WTC11 (cell line): ENCODE results near the gene MORN4. TPM values are rescaled to one million over a fixed set of nuclear protein-coding genes. Genes with fewer than 3 reads are reported as not detected.

ENCODE experiments used
- ATAC-seq: fragments of 200-7000 bp; cut with Tn5 transposase; 2 replicates; pipeline ENCODE4 v1.10.0; 2021; ENCODE audit warnings: mild to moderate bottlenecking, moderate library complexity
- CTCF ChIA-PET: fragments of 300-600 bp; sonication (Branson Sonifier 250); formaldehyde crosslinking; loops from one replicate; lab custom pipeline; 2021; ENCODE audit warnings: antibody characterized with exemption; lab: Charles Lee
- POLR2A ChIA-PET: fragments of 350-600 bp; sonication (Branson Sonifier 250); formaldehyde crosslinking; loops from one replicate; lab custom pipeline; 2021; ENCODE audit warnings: antibody characterized with exemption; lab: Charles Lee
- DNase-seq: peaks from one replicate; pipeline ENCODE4 v3.0.0; 2021; ENCODE audit warnings: low spot score
- H3K27ac Mint-ChIP-seq: 2 replicates; pipeline ENCODE4 v1.8.0; 2021; ENCODE audit warnings: mixed read lengths
- H3K27me3 Mint-ChIP-seq: 2 replicates; pipeline ENCODE4 v1.8.0; 2021; ENCODE audit warnings: low read depth, mild to moderate bottlenecking, moderate library complexity, mixed read lengths
- H3K36me3 Mint-ChIP-seq: 2 replicates; pipeline ENCODE4 v1.8.0; 2021; ENCODE audit warnings: mixed read lengths
- H3K4me1 Mint-ChIP-seq: 2 replicates; pipeline ENCODE4 v1.8.0; 2022; ENCODE audit warnings: mixed read lengths
- H3K4me3 Mint-ChIP-seq: 2 replicates; pipeline ENCODE4 v1.8.0; 2021; ENCODE audit warnings: mild to moderate bottlenecking, moderate library complexity, mixed read lengths
- H3K9me3 Mint-ChIP-seq: 2 replicates; pipeline ENCODE4 v1.8.0; 2021; ENCODE audit warnings: mixed read lengths
- ARID4B ChIP-seq: sonication (generic); formaldehyde crosslinking; IDR thresholded peaks from 2 replicates; pipeline ENCODE4 v1.8.0; 2023; ENCODE audit warnings: missing genetic modification reagents, mild to moderate bottlenecking, borderline replicate concordance
- ATF3 ChIP-seq: sonication (generic); formaldehyde crosslinking; conservative IDR thresholded peaks from 2 replicates; pipeline ENCODE4 v1.8.1; 2022; ENCODE audit warnings: mild to moderate bottlenecking, missing genetic modification reagents
- CBFB ChIP-seq: sonication (generic); formaldehyde crosslinking; IDR thresholded peaks from 2 replicates; pipeline ENCODE4 v1.8.1; 2022; ENCODE audit warnings: mild to moderate bottlenecking, low read depth, missing genetic modification reagents
- ESRRA ChIP-seq: sonication (generic); formaldehyde crosslinking; IDR thresholded peaks from 2 replicates; pipeline ENCODE4 v1.8.1; 2022; ENCODE audit warnings: mild to moderate bottlenecking, missing genetic modification reagents, borderline replicate concordance
- HMGA2 ChIP-seq: fragments of 250-450 bp; sonication (Bioruptor Pico); IDR thresholded peaks from 2 replicates; pipeline ENCODE4 v1.4.0; 2021; ENCODE audit warnings: mild to moderate bottlenecking, moderate library complexity
- IRF2 ChIP-seq: sonication (generic); formaldehyde crosslinking; IDR thresholded peaks from 2 replicates; pipeline ENCODE4 v1.8.0; 2022; ENCODE audit warnings: low read depth, missing genetic modification reagents, borderline replicate concordance
- KAT7 ChIP-seq: sonication (generic); formaldehyde crosslinking; IDR thresholded peaks from 2 replicates; pipeline ENCODE4 v1.8.1; 2023; ENCODE audit warnings: missing genetic modification reagents, mild to moderate bottlenecking, borderline replicate concordance
- NFATC4 ChIP-seq: fragments of 250-450 bp; sonication (Bioruptor Pico); IDR thresholded peaks from 2 replicates; pipeline ENCODE4 v1.9.0; 2021; ENCODE audit warnings: mild to moderate bottlenecking
- SMAD3 ChIP-seq: sonication (generic); formaldehyde crosslinking; IDR thresholded peaks from 2 replicates; pipeline ENCODE4 v1.8.0; 2022; ENCODE audit warnings: missing genetic modification reagents, mild to moderate bottlenecking, borderline replicate concordance
- SMAD4 ChIP-seq: sonication (generic); formaldehyde crosslinking; IDR thresholded peaks from 2 replicates; pipeline ENCODE4 v1.8.0; 2022; ENCODE audit warnings: mild to moderate bottlenecking, missing genetic modification reagents
- SOX15 ChIP-seq: fragments of 250-450 bp; sonication (Bioruptor Pico); IDR thresholded peaks from 2 replicates; pipeline ENCODE4 v1.9.0; 2021; ENCODE audit warnings: mild to moderate bottlenecking
- STAT6 ChIP-seq: sonication (generic); formaldehyde crosslinking; conservative IDR thresholded peaks from 2 replicates; pipeline ENCODE4 v1.8.1; 2023; ENCODE audit warnings: mild to moderate bottlenecking, low read depth, missing genetic modification reagents, moderate library complexity
- TEAD1 ChIP-seq: sonication (generic); formaldehyde crosslinking; IDR thresholded peaks from 2 replicates; pipeline ENCODE4 v1.8.0; 2022; ENCODE audit warnings: mild to moderate bottlenecking, missing genetic modification reagents
- TEAD4 ChIP-seq: sonication (generic); formaldehyde crosslinking; IDR thresholded peaks from 2 replicates; pipeline ENCODE4 v1.8.0; 2022; ENCODE audit warnings: mild to moderate bottlenecking, missing genetic modification reagents
- ZNF121 ChIP-seq: sonication (generic); formaldehyde crosslinking; IDR thresholded peaks from 2 replicates; pipeline ENCODE4 v1.8.0; 2023; ENCODE audit warnings: missing genetic modification reagents
- ZNF232 ChIP-seq: sonication (generic); formaldehyde crosslinking; IDR thresholded peaks from 2 replicates; pipeline ENCODE4 v1.8.0; 2022; ENCODE audit warnings: mild to moderate bottlenecking, missing genetic modification reagents
- ZNF423 ChIP-seq: fragments of 250-450 bp; sonication (Bioruptor Pico); IDR thresholded peaks from 2 replicates; pipeline ENCODE4 v2.1.2; 2022; ENCODE audit warnings: mild to moderate bottlenecking, moderate library complexity
- ZNF671 ChIP-seq: fragments of 250-450 bp; sonication (Bioruptor Pico); IDR thresholded peaks from 2 replicates; pipeline ENCODE4 v1.8.0; 2021; ENCODE audit warnings: mild to moderate bottlenecking
- total RNA-seq: library from RNA; stranded (reverse); gene quantifications from 3 replicates; pipeline ENCODE4 v1.2.3, GENCODE V29; 2021
- TF ChIP-seq, protein P1 (sequence below): sonication (generic); formaldehyde crosslinking; IDR thresholded peaks from 2 replicates; pipeline ENCODE4 v1.8.0; 2022; ENCODE audit warnings: missing genetic modification reagents
- TF ChIP-seq, protein P2 (sequence below): sonication (generic); formaldehyde crosslinking; IDR thresholded peaks from 2 replicates; pipeline ENCODE4 v1.8.0; 2022; ENCODE audit warnings: mild to moderate bottlenecking, missing genetic modification reagents

Gene MORN4
- total RNA-seq, 1 experiment from 2014 or later, result 21.8 TPM

DNA sequence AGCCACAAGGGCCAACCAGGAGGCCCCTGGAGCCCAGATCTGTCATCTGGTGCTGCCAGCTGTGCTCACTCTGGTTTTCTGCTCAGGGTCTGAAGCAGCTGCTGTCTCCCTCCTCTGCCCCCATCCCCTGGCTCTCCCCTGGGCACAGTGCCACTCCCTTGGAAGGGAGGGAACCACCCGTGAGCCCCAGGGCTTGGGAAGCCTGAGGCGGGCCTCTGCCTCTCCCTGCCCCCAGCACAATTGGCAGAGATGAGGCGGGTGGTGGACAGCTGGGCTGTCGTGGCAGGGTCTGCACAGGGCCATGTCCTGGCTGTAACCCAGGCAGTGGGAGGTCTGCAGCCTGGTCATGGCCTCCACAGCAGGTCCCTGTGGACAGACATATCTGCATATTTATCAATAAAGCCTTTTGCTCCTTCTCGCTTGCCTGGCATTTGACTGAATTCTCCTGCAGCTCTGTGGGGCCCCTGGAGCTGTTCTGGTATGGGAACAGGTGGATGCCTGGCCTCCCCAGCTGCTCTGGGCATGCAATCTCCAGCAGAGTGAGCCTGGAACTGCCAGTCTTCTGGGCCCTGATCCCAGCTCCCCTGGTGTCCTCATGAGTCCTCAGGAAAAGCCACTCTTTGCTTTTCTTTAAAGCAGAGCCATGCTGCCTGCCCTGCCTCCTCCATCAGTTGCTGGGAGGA lies 62.4 kb downstream of the MORN4 start (continued):
- no peak for TF ChIP-seq ARID4B (CRISPR knock-in tag)
- TF ChIP-seq STAT6 (CRISPR knock-in tag), result no peak
- TF ChIP-seq SMAD3 (CRISPR knock-in tag), result no peak
- no peak for TF ChIP-seq ATF3 (CRISPR knock-in tag)
- no peak for TF ChIP-seq ZNF121 (CRISPR knock-in tag)
- no peak for TF ChIP-seq ZNF671
- TF ChIP-seq ESRRA (CRISPR knock-in tag), result no peak

- no peak for DNase-seq
- Mint-ChIP-seq H3K27ac (no peak overlapping the region), H3K9me3 (no peaks in the 10 kb centered on the region), H3K36me3 (0 out of 2 replicates have a peak, but pooled peaks cover 5% of the 10 kb centered on the region), H3K27me3 (no peaks in the 10 kb centered on the region), H3K4me3 (no peak overlapping the region), H3K4me1 (peaks cover 5% of the 10 kb centered on the region)
- ChIA-PET CTCF (interaction anchor here (1.0 to 1.3 kb wide), 2 partner anchors 20 to 42 kb away, joined by 3 to 5 read pairs; no protein-coding TSS in a partner anchor), POLR2A (no interaction called here)
- TF ChIP-seq IRF2 (CRISPR knock-in tag) (no peak), NFATC4 (CRISPR knock-in tag) (no peak), SMAD4 (CRISPR knock-in tag) (no peak)
- no peak for ATAC-seq
Observed at GRCh38 chr10:97570146-97570788, 63.0 kb downstream of the MORN4 start.

- ATAC-seq, result no peak
- H3K4me3 Mint-ChIP-seq, result no peak overlapping the region
- DNase-seq, result no peak
- peaks cover under 1% of the 10 kb centered on the region; the same call in 1 of the 2 replicates for H3K9me3 Mint-ChIP-seq
- 0 out of 2 replicates have a peak, but pooled peaks cover 5% of the 10 kb centered on the region for H3K36me3 Mint-ChIP-seq
- H3K27ac Mint-ChIP-seq, result no peak overlapping the region
- ChIA-PET POLR2A (no interaction called here), CTCF (interaction anchor here (0.6 to 1.4 kb wide), 3 partner anchors 14 to 33 kb away, joined by 3 to 8 read pairs (median 3); no protein-coding TSS in a partner anchor)
- peaks cover 4% of the 10 kb centered on the region; the same call in 1 of the 2 replicates for H3K4me1 Mint-ChIP-seq
- no peaks in the 10 kb centered on the region for H3K27me3 Mint-ChIP-seq
- TF ChIP-seq CBFB (CRISPR knock-in tag) (no peak), HMGA2 (CRISPR knock-in tag) (no peak), KAT7 (CRISPR knock-in tag) (no peak), ZNF423 (CRISPR knock-in tag) (no peak), NFATC4 (CRISPR knock-in tag) (no peak), SOX15 (CRISPR knock-in tag) (no peak), ZNF232 (CRISPR knock-in tag) (no peak), ESRRA (CRISPR knock-in tag) (no peak), SMAD3 (CRISPR knock-in tag) (no peak), TEAD4 (CRISPR knock-in tag) (no peak), TEAD1 (no peak)
- TF ChIP-seq, protein P1, sequence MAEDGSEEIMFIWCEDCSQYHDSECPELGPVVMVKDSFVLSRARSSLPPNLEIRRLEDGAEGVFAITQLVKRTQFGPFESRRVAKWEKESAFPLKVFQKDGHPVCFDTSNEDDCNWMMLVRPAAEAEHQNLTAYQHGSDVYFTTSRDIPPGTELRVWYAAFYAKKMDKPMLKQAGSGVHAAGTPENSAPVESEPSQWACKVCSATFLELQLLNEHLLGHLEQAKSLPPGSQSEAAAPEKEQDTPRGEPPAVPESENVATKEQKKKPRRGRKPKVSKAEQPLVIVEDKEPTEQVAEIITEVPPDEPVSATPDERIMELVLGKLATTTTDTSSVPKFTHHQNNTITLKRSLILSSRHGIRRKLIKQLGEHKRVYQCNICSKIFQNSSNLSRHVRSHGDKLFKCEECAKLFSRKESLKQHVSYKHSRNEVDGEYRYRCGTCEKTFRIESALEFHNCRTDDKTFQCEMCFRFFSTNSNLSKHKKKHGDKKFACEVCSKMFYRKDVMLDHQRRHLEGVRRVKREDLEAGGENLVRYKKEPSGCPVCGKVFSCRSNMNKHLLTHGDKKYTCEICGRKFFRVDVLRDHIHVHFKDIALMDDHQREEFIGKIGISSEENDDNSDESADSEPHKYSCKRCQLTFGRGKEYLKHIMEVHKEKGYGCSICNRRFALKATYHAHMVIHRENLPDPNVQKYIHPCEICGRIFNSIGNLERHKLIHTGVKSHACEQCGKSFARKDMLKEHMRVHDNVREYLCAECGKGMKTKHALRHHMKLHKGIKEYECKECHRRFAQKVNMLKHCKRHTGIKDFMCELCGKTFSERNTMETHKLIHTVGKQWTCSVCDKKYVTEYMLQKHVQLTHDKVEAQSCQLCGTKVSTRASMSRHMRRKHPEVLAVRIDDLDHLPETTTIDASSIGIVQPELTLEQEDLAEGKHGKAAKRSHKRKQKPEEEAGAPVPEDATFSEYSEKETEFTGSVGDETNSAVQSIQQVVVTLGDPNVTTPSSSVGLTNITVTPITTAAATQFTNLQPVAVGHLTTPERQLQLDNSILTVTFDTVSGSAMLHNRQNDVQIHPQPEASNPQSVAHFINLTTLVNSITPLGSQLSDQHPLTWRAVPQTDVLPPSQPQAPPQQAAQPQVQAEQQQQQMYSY (CRISPR knock-in tag), result no peak
- TF ChIP-seq, protein P2, sequence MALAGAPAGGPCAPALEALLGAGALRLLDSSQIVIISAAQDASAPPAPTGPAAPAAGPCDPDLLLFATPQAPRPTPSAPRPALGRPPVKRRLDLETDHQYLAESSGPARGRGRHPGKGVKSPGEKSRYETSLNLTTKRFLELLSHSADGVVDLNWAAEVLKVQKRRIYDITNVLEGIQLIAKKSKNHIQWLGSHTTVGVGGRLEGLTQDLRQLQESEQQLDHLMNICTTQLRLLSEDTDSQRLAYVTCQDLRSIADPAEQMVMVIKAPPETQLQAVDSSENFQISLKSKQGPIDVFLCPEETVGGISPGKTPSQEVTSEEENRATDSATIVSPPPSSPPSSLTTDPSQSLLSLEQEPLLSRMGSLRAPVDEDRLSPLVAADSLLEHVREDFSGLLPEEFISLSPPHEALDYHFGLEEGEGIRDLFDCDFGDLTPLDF, result no peak
Observed at GRCh38 chr10:97567891-97568290, 65.4 kb downstream of the MORN4 start.
